Rectal smooth muscle tissue (tissue), 1 donor: ENCODE measurements around the gene SGK1.
"Not testable (repeated sequence)": the region's sequence is repeated elsewhere in the genome, so short reads cannot be mapped to it uniquely, and the experiment has no call there.

ENCODE experiments used
- H3K27ac ChIP-seq: one replicate; pipeline ENCODE4 v1.7.0; 2013; ENCODE audit warnings: low read depth, low read length, inconsistent platforms
- H3K27me3 ChIP-seq: one replicate; pipeline ENCODE4 v1.7.0; 2013; ENCODE audit warnings: low read length; ENCODE audit not compliant: control insufficient read depth, insufficient read depth
- H3K36me3 ChIP-seq: one replicate; pipeline ENCODE4 v1.7.0; 2013; ENCODE audit warnings: low read length; ENCODE audit not compliant: control insufficient read depth, insufficient read depth
- H3K4me1 ChIP-seq: one replicate; pipeline ENCODE4 v1.7.0; 2013; ENCODE audit warnings: low read length; ENCODE audit not compliant: control insufficient read depth, insufficient read depth
- H3K4me3 ChIP-seq: one replicate; pipeline ENCODE4 v1.7.0; 2013; ENCODE audit warnings: low read length
- H3K9ac ChIP-seq: one replicate; pipeline ENCODE4 v1.7.0; 2013; ENCODE audit warnings: low read length

SGK1 gene

DNA sequence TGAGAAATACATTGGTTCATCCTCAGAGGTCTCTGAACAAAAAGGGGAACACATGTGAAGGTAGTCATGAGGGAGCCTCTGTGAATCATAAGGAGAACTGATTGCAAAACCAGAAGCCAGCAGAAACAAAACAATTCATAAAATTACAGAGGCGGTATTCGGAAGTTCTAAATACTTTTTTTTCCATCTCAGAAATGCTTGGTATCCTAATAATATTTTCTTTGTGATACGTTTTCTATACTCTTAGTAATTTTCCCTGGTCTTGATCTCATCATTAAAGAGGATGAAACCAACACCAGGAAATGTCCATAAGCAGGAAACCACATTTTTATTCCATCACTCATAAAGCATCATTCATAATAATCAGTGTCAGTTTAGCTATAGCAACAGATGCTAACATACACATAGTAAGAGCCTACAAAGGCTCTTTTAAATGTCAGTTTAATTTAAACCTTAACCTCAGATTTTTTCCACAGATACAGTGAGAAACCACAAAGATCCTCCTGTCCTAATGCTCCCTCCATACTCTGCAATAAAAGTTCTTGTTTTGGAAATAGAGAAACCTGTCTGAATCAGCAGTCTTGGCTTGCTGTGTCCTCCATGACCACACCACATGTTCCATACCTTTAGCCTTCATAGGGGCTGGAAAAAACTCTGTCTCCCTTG, 29.2 kb downstream of the SGK1 start:
- Histone ChIP-seq H3K36me3 (no peaks in the 10 kb centered on the region), H3K4me1 (no peaks in the 10 kb centered on the region), H3K27me3 (no peaks in the 10 kb centered on the region), H3K4me3 (no peak overlapping the region), H3K27ac (no peak overlapping the region), H3K9ac (no peak overlapping the region)

- Histone ChIP-seq H3K27me3 (no peaks in the 10 kb centered on the region), H3K9ac (no peak overlapping the region), H3K27ac (no peak overlapping the region), H3K4me3 (no peak overlapping the region), H3K4me1 (no peaks in the 10 kb centered on the region), H3K36me3 (no peaks in the 10 kb centered on the region)
Measured at GRCh38 chr6:134287859-134288537, 29.9 kb downstream of the SGK1 start.

- H3K4me1 ChIP-seq, result no peaks in the 10 kb centered on the region
- no peak overlapping the region for H3K4me3 ChIP-seq
- H3K27me3 ChIP-seq, result no peaks in the 10 kb centered on the region
- no peaks in the 10 kb centered on the region for H3K36me3 ChIP-seq
- H3K9ac ChIP-seq, result no peak overlapping the region
- H3K27ac ChIP-seq, result no peak overlapping the region
Measured at GRCh38 chr6:134282816-134283215, 35.1 kb downstream of the SGK1 start.

DNA sequence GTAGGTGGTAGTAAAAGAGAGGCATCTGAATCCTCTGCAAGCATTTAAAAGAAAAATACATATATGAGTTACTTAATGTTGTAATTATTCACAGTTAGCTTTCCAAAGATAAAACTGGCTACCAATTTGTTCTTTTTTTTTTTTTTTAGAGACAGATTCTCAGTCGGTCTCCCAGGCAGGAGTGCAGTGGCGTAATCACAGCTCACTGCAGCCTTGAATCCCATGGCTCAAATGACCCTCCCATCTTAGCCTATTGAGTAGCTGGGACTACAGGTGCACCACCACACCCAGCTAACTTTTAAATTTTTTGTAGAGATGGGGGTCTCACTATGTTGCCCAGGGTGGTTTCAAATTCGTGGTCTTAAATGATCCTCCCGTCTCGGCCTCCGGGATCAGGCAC, 36.5 kb downstream of the SGK1 start:
- Histone ChIP-seq H3K36me3 (no peaks in the 10 kb centered on the region), H3K27ac (no peak overlapping the region), H3K4me1 (no peaks in the 10 kb centered on the region), H3K4me3 (no peak overlapping the region), H3K9ac (no peak overlapping the region), H3K27me3 (no peaks in the 10 kb centered on the region)

DNA sequence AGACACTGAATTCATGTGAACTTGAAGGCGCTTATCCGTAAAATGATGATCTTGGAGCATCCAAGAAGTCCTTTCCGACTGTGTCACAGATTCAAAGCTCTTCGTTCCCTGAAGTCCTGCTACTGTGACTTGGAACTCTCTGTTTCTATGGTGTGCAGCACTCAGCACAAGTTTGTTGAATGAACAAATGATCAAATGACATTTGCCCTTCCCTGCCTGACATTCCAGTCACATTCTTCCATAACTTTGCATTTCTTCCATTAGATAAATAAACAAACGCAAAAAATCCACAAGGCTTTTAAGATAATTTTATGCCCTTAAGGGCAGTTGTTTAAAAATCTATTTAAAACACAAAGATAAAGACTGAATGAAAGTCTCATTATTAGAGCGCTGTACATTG, 39.9 kb downstream of the SGK1 start:
- no peak overlapping the region for H3K4me3 ChIP-seq
- no peak overlapping the region for H3K9ac ChIP-seq
- H3K36me3 ChIP-seq, result no peaks in the 10 kb centered on the region
- H3K27me3 ChIP-seq, result no peaks in the 10 kb centered on the region
- H3K27ac ChIP-seq, result no peak overlapping the region
- no peaks in the 10 kb centered on the region for H3K4me1 ChIP-seq

DNA sequence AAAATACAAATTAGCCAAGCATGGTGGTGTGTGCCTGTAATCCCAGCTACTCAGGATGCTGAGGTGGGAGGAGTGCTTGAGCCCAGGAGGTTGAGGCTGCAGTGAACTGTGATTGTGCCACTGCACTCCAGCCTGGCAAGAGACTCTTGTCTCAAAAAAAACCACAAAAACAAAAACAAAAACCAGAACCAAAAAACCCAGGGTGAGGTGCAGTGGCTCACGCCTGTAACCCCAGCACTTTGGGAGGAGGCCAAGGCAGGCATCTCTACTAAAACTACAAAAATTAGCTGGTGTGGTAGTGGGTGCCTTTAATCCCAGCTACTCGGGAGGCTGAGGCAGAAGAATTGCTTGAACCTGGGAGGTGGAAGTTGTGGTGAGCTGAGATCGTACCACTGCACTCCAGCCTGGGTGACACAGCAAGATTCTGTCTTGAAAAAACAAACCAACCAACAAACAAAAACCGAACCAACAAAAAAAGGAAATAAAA, 41.0 kb downstream of the SGK1 start:
- not testable (repeated sequence) for H3K4me3 ChIP-seq, H3K4me1 ChIP-seq, H3K9ac ChIP-seq, H3K27ac ChIP-seq, H3K36me3 ChIP-seq, H3K27me3 ChIP-seq

DNA sequence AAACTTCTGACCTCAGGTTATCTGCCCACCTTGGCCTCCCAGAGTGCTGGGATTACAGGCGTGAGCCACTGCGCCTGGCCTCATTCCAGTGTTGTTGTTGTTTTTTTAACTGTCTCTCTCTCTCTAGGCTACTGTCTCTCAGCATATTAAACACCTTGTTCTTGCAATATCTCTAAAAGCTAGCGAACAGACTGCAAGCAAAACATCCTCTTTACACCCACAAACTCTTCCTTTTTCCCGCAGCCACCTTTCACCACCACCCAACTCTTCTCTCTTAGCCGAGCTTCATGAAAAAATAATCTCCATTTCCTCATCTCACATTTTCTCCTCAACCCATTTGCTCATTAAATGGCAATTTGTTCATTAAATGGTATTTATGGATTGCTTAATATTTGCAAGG, 45.5 kb downstream of the SGK1 start:
- H3K36me3 ChIP-seq, result no peaks in the 10 kb centered on the region
- no peak overlapping the region for H3K27ac ChIP-seq
- no peaks in the 10 kb centered on the region for H3K27me3 ChIP-seq
- H3K4me1 ChIP-seq, result no peaks in the 10 kb centered on the region
- no peak overlapping the region for H3K4me3 ChIP-seq
- H3K9ac ChIP-seq, result no peak overlapping the region

- H3K27me3 ChIP-seq, result no peaks in the 10 kb centered on the region
- H3K36me3 ChIP-seq, result no peaks in the 10 kb centered on the region
- no peaks in the 10 kb centered on the region for H3K4me1 ChIP-seq
- H3K27ac ChIP-seq, result no peak overlapping the region
- H3K4me3 ChIP-seq, result no peak overlapping the region
- H3K9ac ChIP-seq, result no peak overlapping the region
Measured at GRCh38 chr6:134267917-134268361, 50.0 kb downstream of the SGK1 start.

DNA sequence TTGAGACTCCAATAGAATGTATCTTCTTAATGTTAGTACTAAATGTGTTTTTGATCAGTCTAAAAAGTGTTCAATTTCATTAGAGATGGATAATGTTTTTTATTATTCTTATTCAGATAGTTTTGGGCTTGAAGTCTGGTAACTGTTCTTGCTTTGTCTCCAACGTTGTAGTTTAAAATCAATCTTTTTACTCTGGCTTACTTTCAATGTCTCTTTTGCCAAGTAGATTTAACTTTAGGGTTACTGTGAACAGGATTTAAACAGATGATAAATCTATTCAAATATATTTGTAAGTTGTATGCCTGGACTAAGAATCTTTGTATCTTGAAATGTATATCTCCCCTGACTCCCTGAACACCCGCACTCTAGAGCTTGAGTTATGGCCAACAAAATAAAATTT, 51.1 kb downstream of the SGK1 start:
- Histone ChIP-seq H3K27me3 (no peaks in the 10 kb centered on the region), H3K9ac (no peak overlapping the region), H3K36me3 (no peaks in the 10 kb centered on the region), H3K4me3 (no peak overlapping the region), H3K4me1 (no peaks in the 10 kb centered on the region), H3K27ac (no peak overlapping the region)

- no peak overlapping the region for H3K4me3 ChIP-seq
- H3K4me1 ChIP-seq, result no peaks in the 10 kb centered on the region
- H3K9ac ChIP-seq, result no peak overlapping the region
- no peaks in the 10 kb centered on the region for H3K27me3 ChIP-seq
- H3K27ac ChIP-seq, result no peak overlapping the region
- H3K36me3 ChIP-seq, result no peaks in the 10 kb centered on the region
Measured at GRCh38 chr6:134261766-134262165, 56.1 kb downstream of the SGK1 start.

- H3K27ac ChIP-seq, result no peak overlapping the region
Measured at GRCh38 chr6:134258849-134259306, 59.0 kb downstream of the SGK1 start.

GRCh38 chr6:134257516-134257915, 60.4 kb downstream of the SGK1 start:
- Histone ChIP-seq H3K9ac (no peak overlapping the region), H3K27me3 (no peaks in the 10 kb centered on the region), H3K36me3 (no peaks in the 10 kb centered on the region), H3K4me1 (no peaks in the 10 kb centered on the region), H3K4me3 (no peak overlapping the region), H3K27ac (no peak overlapping the region)

More at GRCh38 chr6:134258849-134259306, 59.0 kb downstream of the SGK1 start:
- H3K36me3 ChIP-seq, result no peaks in the 10 kb centered on the region
- H3K4me1 ChIP-seq, result no peaks in the 10 kb centered on the region
- H3K4me3 ChIP-seq, result no peak overlapping the region
- no peak overlapping the region for H3K9ac ChIP-seq
- no peaks in the 10 kb centered on the region for H3K27me3 ChIP-seq

GRCh38 chr6:134256862-134257261, 61.0 kb downstream of the SGK1 start:
- Histone ChIP-seq H3K4me3 (no peak overlapping the region), H3K4me1 (no peaks in the 10 kb centered on the region), H3K27me3 (no peaks in the 10 kb centered on the region), H3K9ac (no peak overlapping the region), H3K27ac (no peak overlapping the region), H3K36me3 (no peaks in the 10 kb centered on the region)
